Erythroblast (primary cell): ENCODE measurements around the gene SETD9.

Source experiments
- DNase-seq, 2 experiments: peaks; one replicate each; lab custom pipeline; 2025; lab: John Stamatoyannopoulos, UW
- GATA1 ChIP-seq: IDR thresholded peaks from 2 replicates; pipeline ENCODE4 v1.6.1; 2011; ENCODE audit warnings: low read depth, mild to moderate bottlenecking, control low read depth, low read length, moderate library complexity
- POLR2A ChIP-seq: IDR thresholded peaks from 2 replicates; pipeline ENCODE4 v1.6.1; 2011; ENCODE audit warnings: mild to moderate bottlenecking, low read length

Gene SETD9

DNA sequence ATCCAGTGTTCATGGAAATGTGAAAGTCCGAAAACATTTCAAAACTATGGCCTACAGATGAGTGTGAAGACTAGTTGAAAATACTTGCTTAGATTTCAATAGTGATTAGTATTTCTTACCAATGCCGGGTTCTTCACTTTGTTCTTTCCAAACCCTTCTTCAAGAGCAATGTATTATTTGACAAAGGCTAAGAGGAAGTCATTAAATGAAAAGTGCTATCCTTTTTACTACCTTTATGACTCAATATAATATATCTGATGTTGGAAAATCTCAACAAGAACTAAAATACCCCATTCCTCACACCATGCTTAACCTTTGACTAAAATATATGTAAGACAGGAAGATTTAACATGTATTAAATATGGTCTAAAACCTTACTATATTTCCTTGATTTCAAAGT, 49.2 kb downstream of the SETD9 start:
- TF ChIP-seq POLR2A (no peak), GATA1 (no peak)
- DNase-seq, result no peak

- no peak for DNase-seq
- TF ChIP-seq POLR2A (no peak), GATA1 (no peak)
Observed at GRCh38 chr5:56959326-56959725, 49.9 kb downstream of the SETD9 start.

- no peak for DNase-seq
- TF ChIP-seq GATA1 (no peak), POLR2A (no peak)
Observed at GRCh38 chr5:56961746-56962145, 52.4 kb downstream of the SETD9 start.

DNA sequence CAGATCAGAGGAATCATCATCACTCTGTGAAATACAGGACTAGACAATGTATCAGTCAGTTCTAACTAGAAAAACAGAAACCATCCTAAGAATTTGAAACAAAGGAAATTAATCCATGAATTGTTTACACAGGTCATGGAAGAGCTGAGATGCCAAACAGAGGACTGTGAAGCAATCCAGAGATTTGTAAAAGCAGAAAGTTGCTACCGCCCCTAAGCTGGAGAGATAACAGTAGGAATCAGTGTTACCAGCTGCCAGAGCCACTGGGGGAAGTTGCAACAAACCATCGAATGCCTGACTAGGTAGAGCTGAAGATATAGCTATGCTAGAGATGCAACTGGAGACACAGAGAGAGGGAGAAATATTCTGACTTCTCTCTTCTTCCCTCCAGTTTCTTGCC, 52.9 kb downstream of the SETD9 start:
- TF ChIP-seq POLR2A, result no peak
- no peak for TF ChIP-seq GATA1
- no peak for DNase-seq

DNA sequence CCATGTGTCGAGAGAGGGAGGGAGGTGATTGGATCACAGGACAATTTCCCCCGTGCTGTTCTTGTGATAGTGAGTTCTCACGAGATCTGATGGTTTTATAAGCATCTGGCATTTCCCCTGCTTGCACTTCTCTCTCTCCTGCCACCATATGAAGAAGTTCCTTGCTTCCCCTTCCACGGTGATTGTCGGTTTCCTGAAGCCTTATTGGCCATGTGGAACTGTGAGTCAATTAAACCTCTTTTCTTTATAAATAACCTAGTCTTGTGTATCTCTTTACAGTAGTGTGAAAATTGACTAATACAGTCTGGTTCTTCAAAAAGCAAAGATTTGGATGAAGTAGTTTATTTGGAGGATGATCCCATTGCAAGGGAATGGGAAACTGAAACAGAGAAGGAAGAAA, 53.9 kb downstream of the SETD9 start:
- no peak for TF ChIP-seq GATA1
- no peak for TF ChIP-seq POLR2A

GRCh38 chr5:56964173-56964572, 54.8 kb downstream of the SETD9 start:
- no peak for TF ChIP-seq POLR2A
- TF ChIP-seq GATA1, result no peak
- DNase-seq, result no peak

More for the DNA sequence above, 53.9 kb downstream of the SETD9 start:
- DNase-seq, result no peak
